OCI-LY1 (cell line): ENCODE data around the gene PDZRN4.

Source experiments
- H2AFZ ChIP-seq: fragments of 200-600 bp; sonication (generic), shearing (Covaris generic); 2 replicates; pipeline ENCODE4 v1.6.0; 2014; ENCODE audit warnings: antibody characterized with exemption, mild to moderate bottlenecking, low read length
- H3F3A ChIP-seq: fragments of 200-600 bp; sonication (generic), shearing (Covaris generic); 2 replicates; pipeline ENCODE4 v1.6.0; 2014; ENCODE audit warnings: mild to moderate bottlenecking, antibody characterized with exemption, low read length, moderate library complexity; ENCODE audit not compliant: insufficient read depth
- H3K27ac ChIP-seq: fragments of 200-600 bp; sonication (generic); 2 replicates; pipeline ENCODE4 v1.5.1; 2014; ENCODE audit warnings: low read length, mixed run types, mild to moderate bottlenecking, low read depth; ENCODE audit not compliant: poor library complexity, severe bottlenecking
- H3K27me3 ChIP-seq: fragments of 200-600 bp; sonication (generic); 2 replicates; pipeline ENCODE4 v1.6.0; 2014; ENCODE audit warnings: antibody characterized with exemption, mild to moderate bottlenecking, low read length, moderate library complexity; ENCODE audit not compliant: insufficient read depth
- H3K36me3 ChIP-seq: fragments of 200-600 bp; sonication (generic); 2 replicates; pipeline ENCODE4 v1.6.1; 2014; ENCODE audit warnings: mild to moderate bottlenecking, antibody characterized with exemption, low read length, moderate library complexity, mixed read lengths; ENCODE audit not compliant: insufficient read depth
- H3K4me1 ChIP-seq: fragments of 200-600 bp; sonication (generic); 2 replicates; pipeline ENCODE4 v1.5.1; 2014; ENCODE audit warnings: mild to moderate bottlenecking, low read length, moderate library complexity; ENCODE audit not compliant: insufficient read depth, severe bottlenecking
- H3K4me2 ChIP-seq: fragments of 200-600 bp; sonication (generic), shearing (Covaris generic); 2 replicates; pipeline ENCODE4 v1.6.1; 2014; ENCODE audit warnings: low read length
- H3K4me3 ChIP-seq: fragments of 200-600 bp; sonication (generic); 2 replicates; pipeline ENCODE4 v1.5.1; 2014; ENCODE audit warnings: low read length, low read depth, mild to moderate bottlenecking, mixed read lengths; ENCODE audit not compliant: poor library complexity, severe bottlenecking
- H3K79me2 ChIP-seq: fragments of 200-600 bp; shearing (Covaris generic); 2 replicates; pipeline ENCODE4 v1.6.1; 2016; ENCODE audit warnings: mixed run types, low read length, mixed read lengths; ENCODE audit not compliant: insufficient read depth
- H3K9ac ChIP-seq: fragments of 200-600 bp; sonication (generic), shearing (Covaris generic); 2 replicates; pipeline ENCODE4 v1.6.1; 2014; ENCODE audit warnings: mild to moderate bottlenecking, low read length, mixed read lengths
- H3K9me2 ChIP-seq: fragments of 200-600 bp; sonication (generic), shearing (Covaris generic); 2 replicates; pipeline ENCODE4 v1.6.1; 2014; ENCODE audit warnings: low read depth, mild to moderate bottlenecking, low read length, mixed read lengths
- H3K9me3 ChIP-seq: fragments of 200-600 bp; shearing (Covaris generic); 2 replicates; pipeline ENCODE4 v1.6.1; 2014; ENCODE audit warnings: low read length, mixed read lengths
- H4K20me1 ChIP-seq: fragments of 200-600 bp; sonication (generic), shearing (Covaris generic); 2 replicates; pipeline ENCODE4 v1.6.0; 2016; ENCODE audit warnings: mild to moderate bottlenecking, low read length; ENCODE audit not compliant: insufficient read depth
- EZH2 ChIP-seq: fragments of 200-600 bp; sonication (generic), shearing (Covaris generic); IDR thresholded peaks from 2 replicates; pipeline ENCODE4 v1.8.0; 2017; ENCODE audit warnings: borderline replicate concordance, mixed run types, mild to moderate bottlenecking, antibody characterized with exemption, low read length, moderate library complexity, mixed read lengths
- TF ChIP-seq, protein P1 (sequence below): fragments of 200-600 bp; sonication (generic), shearing (Covaris generic); IDR thresholded peaks from 2 replicates; pipeline ENCODE4 v1.5.1; 2017; ENCODE audit warnings: mild to moderate bottlenecking, antibody characterized with exemption, low read length, moderate library complexity, mixed read lengths

Gene PDZRN4

DNA sequence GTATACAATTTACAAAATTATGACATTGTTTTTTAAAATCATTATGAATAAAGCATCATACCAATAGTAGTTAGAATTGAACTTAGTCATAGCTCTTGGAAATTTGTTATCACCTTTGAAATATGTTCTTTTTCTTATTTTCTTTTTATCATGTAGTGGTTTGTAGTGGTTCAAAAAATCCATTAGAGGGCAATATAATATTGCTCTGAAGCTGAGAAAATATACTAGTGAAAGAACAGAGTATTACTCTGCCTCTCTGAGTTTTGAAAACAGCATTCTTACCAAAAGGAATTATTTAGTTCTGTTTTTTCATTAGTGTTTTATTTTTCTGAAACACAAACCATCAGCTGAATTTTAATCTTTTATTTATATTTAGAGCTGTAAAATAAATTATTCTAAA lies 76.2 kb downstream of the PDZRN4 start:
- Histone ChIP-seq H3K4me3 (no peak overlapping the region), H3F3A (no peaks in the 10 kb centered on the region), H2AFZ (no peak overlapping the region), H3K27ac (no peak overlapping the region), H4K20me1 (no peaks in the 10 kb centered on the region), H3K9me3 (no peaks in the 10 kb centered on the region), H3K36me3 (no peaks in the 10 kb centered on the region), H3K4me2 (no peak overlapping the region), H3K27me3 (no peaks in the 10 kb centered on the region), H3K79me2 (no peaks in the 10 kb centered on the region), H3K9ac (no peak overlapping the region), H3K9me2 (no peaks in the 10 kb centered on the region), H3K4me1 (no peaks in the 10 kb centered on the region)
- TF ChIP-seq, protein P1, sequence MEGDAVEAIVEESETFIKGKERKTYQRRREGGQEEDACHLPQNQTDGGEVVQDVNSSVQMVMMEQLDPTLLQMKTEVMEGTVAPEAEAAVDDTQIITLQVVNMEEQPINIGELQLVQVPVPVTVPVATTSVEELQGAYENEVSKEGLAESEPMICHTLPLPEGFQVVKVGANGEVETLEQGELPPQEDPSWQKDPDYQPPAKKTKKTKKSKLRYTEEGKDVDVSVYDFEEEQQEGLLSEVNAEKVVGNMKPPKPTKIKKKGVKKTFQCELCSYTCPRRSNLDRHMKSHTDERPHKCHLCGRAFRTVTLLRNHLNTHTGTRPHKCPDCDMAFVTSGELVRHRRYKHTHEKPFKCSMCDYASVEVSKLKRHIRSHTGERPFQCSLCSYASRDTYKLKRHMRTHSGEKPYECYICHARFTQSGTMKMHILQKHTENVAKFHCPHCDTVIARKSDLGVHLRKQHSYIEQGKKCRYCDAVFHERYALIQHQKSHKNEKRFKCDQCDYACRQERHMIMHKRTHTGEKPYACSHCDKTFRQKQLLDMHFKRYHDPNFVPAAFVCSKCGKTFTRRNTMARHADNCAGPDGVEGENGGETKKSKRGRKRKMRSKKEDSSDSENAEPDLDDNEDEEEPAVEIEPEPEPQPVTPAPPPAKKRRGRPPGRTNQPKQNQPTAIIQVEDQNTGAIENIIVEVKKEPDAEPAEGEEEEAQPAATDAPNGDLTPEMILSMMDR = peak; percentile 46; the same call in 1 of the 2 replicates
- TF ChIP-seq EZH2 = no peak

DNA sequence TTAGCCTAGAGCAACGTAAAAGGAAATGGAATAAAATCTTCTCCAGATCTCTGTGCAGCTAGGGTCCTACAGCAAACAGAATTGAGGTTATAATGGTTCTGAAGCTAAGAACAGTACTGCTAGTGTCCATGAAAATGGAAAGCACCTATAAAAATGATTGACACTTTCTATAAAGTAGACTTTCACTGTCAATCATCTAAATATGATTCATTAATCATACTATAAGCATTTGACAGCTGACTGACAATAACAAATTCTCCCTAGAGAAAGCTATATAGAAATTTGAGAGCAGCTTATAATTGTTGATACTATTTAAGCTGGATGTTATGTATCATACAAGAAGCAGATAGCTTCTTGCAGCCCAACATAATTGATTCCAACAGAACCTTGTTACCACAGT lies 80.9 kb downstream of the PDZRN4 start:
- no peaks in the 10 kb centered on the region for H3K4me1 ChIP-seq
- H4K20me1 ChIP-seq = no peaks in the 10 kb centered on the region
- no peak overlapping the region for H3K4me3 ChIP-seq
- no peaks in the 10 kb centered on the region for H3F3A ChIP-seq
- H3K9me2 ChIP-seq = no peaks in the 10 kb centered on the region
- H3K36me3 ChIP-seq = no peaks in the 10 kb centered on the region
- no peak for TF ChIP-seq EZH2
- TF ChIP-seq, protein P1 = no peak
- no peaks in the 10 kb centered on the region for H3K27me3 ChIP-seq
- H3K9me3 ChIP-seq = no peaks in the 10 kb centered on the region
- no peak overlapping the region for H3K9ac ChIP-seq
- no peak overlapping the region for H2AFZ ChIP-seq
- no peaks in the 10 kb centered on the region for H3K79me2 ChIP-seq
- no peak overlapping the region for H3K27ac ChIP-seq
- no peak overlapping the region for H3K4me2 ChIP-seq

DNA sequence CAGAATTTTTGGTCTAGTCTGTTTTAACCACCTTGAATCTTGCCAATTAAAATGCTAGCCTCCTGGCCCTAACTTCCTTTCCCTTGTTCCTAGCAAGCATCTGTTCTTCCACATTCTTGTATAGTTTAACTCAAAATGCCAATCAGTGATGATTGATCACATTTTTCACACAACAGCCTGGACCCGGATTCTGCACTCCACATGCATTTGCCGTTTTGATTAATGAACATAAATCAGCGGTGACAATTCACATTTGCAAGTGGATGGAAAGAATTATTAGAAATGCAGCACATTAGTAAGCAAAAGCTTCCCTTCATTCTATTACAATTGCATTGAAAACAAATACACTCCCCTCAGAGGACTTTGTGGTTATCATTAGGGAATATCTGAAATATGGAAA lies 83.4 kb downstream of the PDZRN4 start:
- Histone ChIP-seq H3K9me3 (no peaks in the 10 kb centered on the region), H3K4me3 (no peak overlapping the region), H3F3A (no peaks in the 10 kb centered on the region), H3K9ac (no peak overlapping the region), H3K27me3 (no peaks in the 10 kb centered on the region), H3K4me1 (no peaks in the 10 kb centered on the region), H3K4me2 (no peak overlapping the region), H4K20me1 (no peaks in the 10 kb centered on the region), H3K36me3 (no peaks in the 10 kb centered on the region), H3K9me2 (no peaks in the 10 kb centered on the region), H3K79me2 (no peaks in the 10 kb centered on the region), H3K27ac (no peak overlapping the region), H2AFZ (no peak overlapping the region)
- no peak for TF ChIP-seq EZH2
- TF ChIP-seq, protein P1 = no peak
